CD4-positive, alpha-beta T cell (primary cell): ENCODE measurements around the gene BRINP2. TPM values are rescaled to one million over a fixed set of nuclear protein-coding genes. Genes with fewer than 3 reads are reported as not detected.
"Not testable (repeated sequence)": the region's sequence is repeated elsewhere in the genome, so short reads cannot be mapped to it uniquely, and the experiment has no call there.

ENCODE experiments used
- ATAC-seq: fragments of 200-7000 bp; cut with Tn5 transposase; one replicate; pipeline ENCODE4 v1.10.0; 2022; ENCODE audit warnings: mild to moderate bottlenecking; ENCODE audit not compliant: poor library complexity
- CTCF ChIA-PET: fragments of 350-600 bp; sonication (Branson Sonifier 250); formaldehyde crosslinking; loops from one replicate; lab custom pipeline; 2021; ENCODE audit warnings: antibody characterized with exemption, inconsistent platforms; lab: Charles Lee
- POLR2A ChIA-PET: fragments of 350-600 bp; sonication (Branson Sonifier 250); formaldehyde crosslinking; loops from one replicate; lab custom pipeline; 2021; ENCODE audit warnings: antibody characterized with exemption, inconsistent platforms; lab: Charles Lee
- DNase-seq, 14 experiments: peaks; one replicate each; pipeline ENCODE4 v3.0.0-alpha.2; 2013 to 2020; ENCODE audit warnings: mixed read lengths in 2 of 14
- H3K27ac ChIP-seq, 2 donors: one replicate each; pipeline versions ENCODE4 v1.5.1 to v1.7.0; 2013; ENCODE audit warnings: low read length in 2 of 2, low read depth in 1 of 2, mild to moderate bottlenecking in 1 of 2
- H3K27me3 ChIP-seq, 2 experiments: 1 replicate in 1 of 2; 2 replicates in 1 of 2; pipeline versions ENCODE4 v1.6.1 to v1.7.0; 2013; ENCODE audit warnings: low read length in 2 of 2, control low read depth in 1 of 2, mild to moderate bottlenecking in 1 of 2, moderate library complexity in 1 of 2; ENCODE audit not compliant: insufficient read depth in 2 of 2, control insufficient read depth in 1 of 2
- H3K36me3 ChIP-seq: one replicate; pipeline ENCODE4 v1.6.1; 2013; ENCODE audit warnings: low read length, control low read depth; ENCODE audit not compliant: insufficient read depth
- H3K4me1 ChIP-seq: one replicate; pipeline ENCODE4 v1.6.1; 2013; ENCODE audit warnings: low read length, control low read depth; ENCODE audit not compliant: insufficient read depth
- H3K4me3 ChIP-seq: one replicate; pipeline ENCODE4 v1.5.1; 2013; ENCODE audit warnings: mild to moderate bottlenecking, low read length, moderate library complexity
- H3K9me3 ChIP-seq, 2 experiments: 1 replicate in 1 of 2; 2 replicates in 1 of 2; pipeline versions ENCODE4 v1.6.1 to v1.7.0; 2013; ENCODE audit warnings: low read length in 2 of 2, mild to moderate bottlenecking in 2 of 2, control low read depth in 1 of 2, moderate library complexity in 1 of 2; ENCODE audit not compliant: control insufficient read depth in 1 of 2, insufficient read depth in 1 of 2
- H3K27ac Mint-ChIP-seq: one replicate; pipeline ENCODE4 v1.8.0; 2020; ENCODE audit warnings: mixed read lengths
- H3K27me3 Mint-ChIP-seq: one replicate; pipeline ENCODE4 v1.8.0; 2021; ENCODE audit warnings: mixed read lengths
- H3K36me3 Mint-ChIP-seq: one replicate; pipeline ENCODE4 v1.8.0; 2021; ENCODE audit warnings: low read depth, mixed read lengths
- H3K4me1 Mint-ChIP-seq: one replicate; pipeline ENCODE4 v1.8.0; 2021; ENCODE audit warnings: low read depth, mixed read lengths
- H3K4me3 Mint-ChIP-seq: one replicate; pipeline ENCODE4 v1.8.0; 2020; ENCODE audit warnings: mild to moderate bottlenecking, mixed read lengths
- H3K9me3 Mint-ChIP-seq: one replicate; pipeline ENCODE4 v1.8.0; 2020; ENCODE audit warnings: mixed read lengths
- CTCF ChIP-seq: fragments of 200-600 bp; IDR thresholded peaks from one replicate; pipeline ENCODE4 v1.8.0; 2022; ENCODE audit warnings: antibody characterized with exemption, mild to moderate bottlenecking
- intact Hi-C, 2 experiments: fragments of 100-400 bp; cut with DNase I in 1 of 2; cut with micrococcal nuclease in 1 of 2; formaldehyde crosslinking; loops; one replicate each; pipeline versions ENCODE4 v1.15.1 to v1.9.0; 2023 to 2025; cut with DNase I, micrococcal nuclease
- total RNA-seq, 174 experiments: library from RNA in 2 of 174; stranded (reverse) in 2 of 174; gene quantifications; one replicate each; pipeline ENCODE4 v1.2.3 and lab custom pipeline; 2021 to 2026

BRINP2 gene
- total RNA-seq, 2 experiments from 2014 or later: not detected

GRCh38 chr1:177311586-177311985, 140.8 kb downstream of the BRINP2 start:
- ChIA-PET CTCF (no interaction called here), POLR2A (no interaction called here)
- Mint-ChIP-seq H3K36me3 (no peaks in the 10 kb centered on the region), H3K27ac (no peak overlapping the region), H3K9me3 (peaks cover 5% of the 10 kb centered on the region), H3K4me3 (no peak overlapping the region), H3K27me3 (no peaks in the 10 kb centered on the region), H3K4me1 (no peaks in the 10 kb centered on the region)
- Histone ChIP-seq H3K4me3 (no peak overlapping the region), H3K4me1 (no peaks in the 10 kb centered on the region), H3K9me3 (no peaks in the 10 kb centered on the region), H3K27me3 (no peaks in the 10 kb centered on the region), H3K27ac (no peak overlapping the region), H3K36me3 (no peaks in the 10 kb centered on the region)
- no peak for TF ChIP-seq CTCF
- no peak for DNase-seq
- intact Hi-C loops: no loop called here
- no peak for ATAC-seq

GRCh38 chr1:177315261-177315660, 144.5 kb downstream of the BRINP2 start:
- Mint-ChIP-seq H3K36me3 (no peaks in the 10 kb centered on the region), H3K9me3 (peaks cover 5% of the 10 kb centered on the region), H3K4me3 (no peak overlapping the region), H3K27me3 (no peaks in the 10 kb centered on the region), H3K4me1 (no peaks in the 10 kb centered on the region), H3K27ac (no peak overlapping the region)
- POLR2A ChIA-PET: no interaction called here
- TF ChIP-seq CTCF: no peak
- H3K27me3 ChIP-seq: no peaks in the 10 kb centered on the region
- no peaks in the 10 kb centered on the region for H3K36me3 ChIP-seq
- intact Hi-C loops: no loop called here
- no peaks in the 10 kb centered on the region for H3K4me1 ChIP-seq
- CTCF ChIA-PET: no interaction called here
- no peak for DNase-seq
- H3K27ac ChIP-seq: no peak overlapping the region
- no peaks in the 10 kb centered on the region for H3K9me3 ChIP-seq
- ATAC-seq: no peak
- no peak overlapping the region for H3K4me3 ChIP-seq

- H3K27ac ChIP-seq: no peak overlapping the region
- H3K27ac Mint-ChIP-seq: no peak overlapping the region
- intact Hi-C loops: no loop called here
- H3K9me3 Mint-ChIP-seq: peaks cover 5% of the 10 kb centered on the region
- POLR2A ChIA-PET: no interaction called here
- no peaks in the 10 kb centered on the region for H3K36me3 ChIP-seq
- TF ChIP-seq CTCF: no peak
- no peaks in the 10 kb centered on the region for H3K36me3 Mint-ChIP-seq
- no peaks in the 10 kb centered on the region for H3K4me1 Mint-ChIP-seq
- no peaks in the 10 kb centered on the region for H3K27me3 Mint-ChIP-seq
- DNase-seq (no peak), ATAC-seq (no peak)
- H3K4me1 ChIP-seq: no peaks in the 10 kb centered on the region
- H3K9me3 ChIP-seq: no peaks in the 10 kb centered on the region
- H3K4me3 ChIP-seq: no peak overlapping the region
- CTCF ChIA-PET: no interaction called here
- no peak overlapping the region for H3K4me3 Mint-ChIP-seq
- no peaks in the 10 kb centered on the region for H3K27me3 ChIP-seq
Measured at GRCh38 chr1:177315761-177316160, 145.0 kb downstream of the BRINP2 start.

GRCh38 chr1:177321434-177321833, 150.7 kb downstream of the BRINP2 start:
- H3K27me3 ChIP-seq, H3K27ac ChIP-seq, ATAC-seq, H3K4me3 ChIP-seq, DNase-seq, H3K4me3 Mint-ChIP-seq, H3K9me3 Mint-ChIP-seq, H3K4me1 Mint-ChIP-seq, H3K36me3 Mint-ChIP-seq, H3K9me3 ChIP-seq, intact Hi-C loops, H3K27me3 Mint-ChIP-seq, H3K36me3 ChIP-seq, CTCF ChIA-PET, POLR2A ChIA-PET, H3K4me1 ChIP-seq, H3K27ac Mint-ChIP-seq: not testable (repeated sequence)
